ENCODE data around the gene PGGHG. TPM values are rescaled to one million over a fixed set of nuclear protein-coding genes. Genes with fewer than 3 reads are reported as not detected.

The PGGHG gene
- 6.4 to 11.8 TPM (median 10.0 TPM) in 5 replicates for total RNA-seq (2022; extraction: Qiagen RNA extraction; ENCODE audit: low read depth)

GRCh38 chr11:288478-289397 lies at the start of gene PGGHG:
TSS of gene PGGHG (plus strand) at chr11:289126. CDS start at chr11:289817, 691 bp downstream.

DNA sequence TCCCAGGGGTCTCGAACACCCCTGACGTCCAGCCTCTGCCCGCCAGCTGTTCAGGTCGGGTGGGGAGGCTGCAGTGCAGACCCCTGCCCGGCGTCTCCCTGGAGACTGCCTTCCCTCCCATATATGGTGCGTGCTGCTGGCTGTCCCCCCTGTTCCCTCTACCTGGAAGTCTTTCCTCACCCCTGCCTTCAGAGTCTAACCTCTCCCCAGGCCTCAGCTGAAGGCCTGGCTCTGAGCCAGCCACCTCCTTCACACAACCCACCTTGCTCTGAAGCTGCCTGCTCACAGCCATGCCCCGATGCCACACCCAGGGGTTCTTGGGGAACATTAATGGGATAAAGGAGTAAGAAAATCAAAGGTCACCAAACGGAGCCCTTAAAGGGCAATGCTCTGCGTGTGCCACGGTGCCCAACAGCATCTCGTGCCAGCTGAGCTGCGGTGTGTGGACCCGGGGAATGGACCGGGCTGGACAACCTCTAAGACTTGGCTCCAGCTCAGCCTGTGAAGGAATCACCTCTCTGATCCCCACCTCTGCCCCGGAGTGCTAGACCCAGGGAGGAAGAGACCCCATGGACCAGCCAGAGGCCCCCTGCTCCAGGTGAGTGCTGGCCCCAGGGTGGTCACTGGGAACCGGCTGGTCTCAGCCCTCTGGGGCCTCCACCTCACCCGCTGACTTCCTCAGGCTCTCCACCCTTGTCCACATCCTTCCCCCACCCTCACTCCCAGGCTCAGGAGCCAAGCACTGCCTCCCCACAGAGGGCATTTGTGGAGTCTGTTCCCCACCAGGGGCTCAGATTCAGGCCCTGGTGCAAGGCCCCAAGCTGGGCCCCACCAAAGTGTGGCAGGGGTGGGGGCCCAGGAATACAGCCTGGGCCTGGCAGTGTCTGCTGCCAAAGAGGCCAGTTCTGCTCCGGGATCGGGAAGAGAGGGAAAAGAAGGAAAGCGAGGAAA lies 10.7 kb upstream of the PGGHG start, which contains the start of gene NLRP6:
NLRP6 (plus strand) TSS at position 407 of the 951 bp plus-strand sequence; CDS start at position 570, 163 bp downstream.

GRCh38 chr11:299081-299891 lies 10.4 kb downstream of the PGGHG start, which contains the start of gene IFITM5:
TSS of gene IFITM5 (minus strand) at chr11:299526. CDS start at chr11:299490, 36 bp downstream.

DNA sequence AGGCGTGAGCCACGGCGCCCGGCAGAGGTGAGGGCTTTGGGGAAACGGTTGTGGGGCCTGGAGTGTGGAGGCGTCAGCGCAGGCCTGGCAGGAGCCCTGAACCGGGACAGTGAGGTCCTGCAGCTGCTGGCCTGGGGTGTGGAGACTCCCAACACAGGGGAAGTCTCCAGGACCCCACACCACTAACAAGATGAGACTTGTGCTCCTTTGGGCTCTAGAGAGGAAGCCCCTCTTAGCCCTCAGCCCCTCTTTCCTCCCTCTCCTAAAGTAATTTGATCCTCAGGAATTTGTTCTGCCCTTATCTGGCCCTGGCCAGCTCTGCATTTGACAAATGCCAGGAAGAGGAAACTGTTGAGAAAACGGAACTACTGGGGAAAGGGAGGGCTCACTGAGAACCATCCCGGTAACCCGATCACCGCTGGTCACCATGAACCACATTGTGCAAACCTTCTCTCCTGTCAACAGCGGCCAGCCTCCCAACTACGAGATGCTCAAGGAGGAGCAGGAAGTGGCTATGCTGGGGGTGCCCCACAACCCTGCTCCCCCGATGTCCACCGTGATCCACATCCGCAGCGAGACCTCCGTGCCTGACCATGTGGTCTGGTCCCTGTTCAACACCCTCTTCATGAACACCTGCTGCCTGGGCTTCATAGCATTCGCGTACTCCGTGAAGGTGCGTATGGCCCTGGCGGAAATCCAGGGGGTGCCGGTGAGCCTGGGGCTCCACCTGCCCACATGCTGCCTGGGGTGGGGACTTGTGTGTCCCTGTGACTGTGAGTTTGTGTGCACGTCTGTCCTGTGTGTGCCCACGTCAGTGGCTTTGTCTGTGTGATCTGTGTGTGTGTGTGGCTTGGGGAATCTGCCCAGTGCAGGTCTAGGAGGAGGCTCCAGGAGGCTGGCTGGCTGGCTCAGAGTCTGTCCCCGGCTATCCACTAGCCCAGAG lies 19.1 kb downstream of the PGGHG start, which contains the start of gene IFITM2:
IFITM2 (plus strand) TSS at position 51 of the 943 bp plus-strand sequence; CDS start at position 428, 377 bp downstream.

DNA sequence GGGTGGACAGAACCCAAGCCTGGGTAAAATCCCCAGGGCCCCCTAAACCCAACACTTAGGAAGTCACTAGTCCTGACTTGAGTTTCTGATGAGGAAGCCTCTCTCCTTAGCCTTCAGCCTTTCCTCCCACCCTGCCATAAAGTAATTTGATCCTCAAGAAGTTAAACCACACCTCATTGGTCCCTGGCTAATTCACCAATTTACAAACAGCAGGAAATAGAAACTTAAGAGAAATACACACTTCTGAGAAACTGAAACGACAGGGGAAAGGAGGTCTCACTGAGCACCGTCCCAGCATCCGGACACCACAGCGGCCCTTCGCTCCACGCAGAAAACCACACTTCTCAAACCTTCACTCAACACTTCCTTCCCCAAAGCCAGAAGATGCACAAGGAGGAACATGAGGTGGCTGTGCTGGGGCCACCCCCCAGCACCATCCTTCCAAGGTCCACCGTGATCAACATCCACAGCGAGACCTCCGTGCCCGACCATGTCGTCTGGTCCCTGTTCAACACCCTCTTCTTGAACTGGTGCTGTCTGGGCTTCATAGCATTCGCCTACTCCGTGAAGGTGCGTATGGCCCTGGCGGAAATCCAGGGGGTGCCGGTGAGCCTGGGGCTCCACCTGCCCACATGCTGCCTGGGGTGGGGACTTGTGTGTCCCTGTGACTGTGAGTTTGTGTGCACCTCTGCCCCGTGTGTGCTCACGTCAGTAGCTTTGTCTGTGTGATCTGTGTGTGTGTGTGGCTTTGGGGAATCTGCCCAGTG lies 25.0 kb downstream of the PGGHG start, which contains the start of gene IFITM1:
IFITM1 (plus strand) TSS at position 254 of the 767 bp plus-strand sequence; CDS start at position 385, 131 bp downstream.

Other genes with a start within 250 kb of the PGGHG start
- not detected in 5 replicates for gene SCGB1C1, start 96.0 kb upstream of the PGGHG start, total RNA-seq (2022; extraction: Qiagen RNA extraction; ENCODE audit: low read depth)
- 39.2 to 51.8 TPM (median 44.9 TPM) in 5 replicates for gene BET1L, start 81.7 kb upstream of the PGGHG start, total RNA-seq (2022; extraction: Qiagen RNA extraction; ENCODE audit: low read depth)
- gene RIC8A, start 81.4 kb upstream of the PGGHG start, total RNA-seq (2022; extraction: Qiagen RNA extraction; ENCODE audit: low read depth) = 104 to 118 TPM (median 111 TPM) in 5 replicates
- 13.8 to 20.8 TPM (median 18.3 TPM) in 5 replicates for gene SIRT3, start 52.8 kb upstream of the PGGHG start, total RNA-seq (2022; extraction: Qiagen RNA extraction; ENCODE audit: low read depth)
- 169 to 199 TPM (median 171 TPM) in 5 replicates for gene PSMD13, start 52.1 kb upstream of the PGGHG start, total RNA-seq (2022; extraction: Qiagen RNA extraction; ENCODE audit: low read depth)
- gene NLRP6, start 10.7 kb upstream of the PGGHG start, total RNA-seq (2022; extraction: Qiagen RNA extraction; ENCODE audit: low read depth) = 0.08 TPM in 1 of 5 replicates, not detected in the others
- not detected in 5 replicates for gene IFITM5, start 10.4 kb downstream of the PGGHG start, total RNA-seq (2022; extraction: Qiagen RNA extraction; ENCODE audit: low read depth)
- gene IFITM2, start 18.7 kb downstream of the PGGHG start, total RNA-seq (2022; extraction: Qiagen RNA extraction; ENCODE audit: low read depth) = 56.4 to 65.7 TPM (median 61.5 TPM) in 5 replicates
- gene IFITM1, start 24.9 kb downstream of the PGGHG start, total RNA-seq (2022; extraction: Qiagen RNA extraction; ENCODE audit: low read depth) = 0.25 to 0.75 TPM (median 0.49 TPM) in 5 replicates
- 20.4 to 36.3 TPM (median 31.6 TPM) in 5 replicates for gene IFITM3, start 31.7 kb downstream of the PGGHG start, total RNA-seq (2022; extraction: Qiagen RNA extraction; ENCODE audit: low read depth)
- 11.0 to 22.7 TPM (median 15.6 TPM) in 5 replicates for gene B4GALNT4, start 80.4 kb downstream of the PGGHG start, total RNA-seq (2022; extraction: Qiagen RNA extraction; ENCODE audit: low read depth)
- gene PKP3, start 105.1 kb downstream of the PGGHG start, total RNA-seq (2022; extraction: Qiagen RNA extraction; ENCODE audit: low read depth) = 26.4 to 39.8 TPM (median 36.5 TPM) in 5 replicates
- 59.9 to 95.2 TPM (median 84.4 TPM) in 5 replicates for gene SIGIRR, start 125.9 kb downstream of the PGGHG start, total RNA-seq (2022; extraction: Qiagen RNA extraction; ENCODE audit: low read depth)
- gene ANO9, start 152.9 kb downstream of the PGGHG start, total RNA-seq (2022; extraction: Qiagen RNA extraction; ENCODE audit: low read depth) = 0.61 to 1.6 TPM (median 1.2 TPM) in 5 replicates
- gene PTDSS2, start 161.2 kb downstream of the PGGHG start, total RNA-seq (2022; extraction: Qiagen RNA extraction; ENCODE audit: low read depth) = 31.4 to 49.0 TPM (median 44.3 TPM) in 5 replicates
- gene RNH1, start 218.1 kb downstream of the PGGHG start, total RNA-seq (2022; extraction: Qiagen RNA extraction; ENCODE audit: low read depth) = 119 to 170 TPM (median 165 TPM) in 5 replicates
- 93.4 to 148 TPM (median 142 TPM) in 5 replicates for gene HRAS, start 246.4 kb downstream of the PGGHG start, total RNA-seq (2022; extraction: Qiagen RNA extraction; ENCODE audit: low read depth)
- gene LRRC56, start 248.4 kb downstream of the PGGHG start, total RNA-seq (2022; extraction: Qiagen RNA extraction; ENCODE audit: low read depth) = 0.45 to 0.96 TPM (median 0.67 TPM) in 5 replicates

Data from A549 treated with RU486 at 1 μM for 4 hours (cell line).